Spinal cord (tissue), 10 donors: ENCODE data around the gene TOP3B. TPM values are rescaled to one million over a fixed set of nuclear protein-coding genes. Genes with fewer than 3 reads are reported as not detected.
"Not testable (repeated sequence)": the region's sequence is repeated elsewhere in the genome, so short reads cannot be mapped to it uniquely, and the experiment has no call there.

Experiments
- DNase-seq, 6 donors: peaks; one replicate each; pipeline versions ENCODE4 v3.0.0 to v3.0.0-alpha.2; 2013 to 2015; ENCODE audit warnings: low spot score in 6 of 6, low read depth in 4 of 6
- H3K27ac ChIP-seq: one replicate; pipeline ENCODE4 v1.5.1; 2013; ENCODE audit warnings: low read depth, low read length, control low read depth
- H3K27me3 ChIP-seq: one replicate; pipeline ENCODE4 v1.6.1; 2013; ENCODE audit warnings: low read length; ENCODE audit not compliant: control insufficient read depth, insufficient read depth
- H3K36me3 ChIP-seq: one replicate; pipeline ENCODE4 v1.6.1; 2013; ENCODE audit warnings: low read length; ENCODE audit not compliant: control insufficient read depth, insufficient read depth
- H3K4me1 ChIP-seq: one replicate; pipeline ENCODE4 v1.6.1; 2013; ENCODE audit warnings: low read length; ENCODE audit not compliant: control insufficient read depth, insufficient read depth
- H3K4me3 ChIP-seq: one replicate; pipeline ENCODE4 v1.5.1; 2013; ENCODE audit warnings: low read depth, low read length, control low read depth
- H3K9me3 ChIP-seq: one replicate; pipeline ENCODE4 v1.6.1; 2013; ENCODE audit warnings: low read length; ENCODE audit not compliant: control insufficient read depth, insufficient read depth
- WGBS: methylation state at CpG from one replicate; pipeline ENCODE4 v1.1.5; 2013; ENCODE audit warnings: missing lambda C conversion rate; ENCODE audit not compliant: insufficient coverage; 5-methylcytosine and 5-hydroxymethylcytosine counted together
- polyA plus RNA-seq, 2 donors: library from polyadenylated mRNA; unstranded; fragments of 120-200 nt; gene quantifications; one replicate each; pipeline ENCODE4 v1.2.1, GENCODE V29; 2013; ENCODE audit not compliant: insufficient read length in 2 of 2
- total RNA-seq, 2 donors: library from RNA; depleted of rRNA in 1 of 2; stranded (reverse); fragments of 120-200 nt in 1 of 2; fragments of >200 nt in 1 of 2; gene quantifications; one replicate each; pipeline versions ENCODE4 v1.2.3 to v1.2.4, GENCODE V29; 2013 to 2014
- donor health status: healthy.

Gene TOP3B
- total and polyA plus RNA-seq, 4 donors, result 11.5 to 25.8 (median 21.8) TPM

DNA sequence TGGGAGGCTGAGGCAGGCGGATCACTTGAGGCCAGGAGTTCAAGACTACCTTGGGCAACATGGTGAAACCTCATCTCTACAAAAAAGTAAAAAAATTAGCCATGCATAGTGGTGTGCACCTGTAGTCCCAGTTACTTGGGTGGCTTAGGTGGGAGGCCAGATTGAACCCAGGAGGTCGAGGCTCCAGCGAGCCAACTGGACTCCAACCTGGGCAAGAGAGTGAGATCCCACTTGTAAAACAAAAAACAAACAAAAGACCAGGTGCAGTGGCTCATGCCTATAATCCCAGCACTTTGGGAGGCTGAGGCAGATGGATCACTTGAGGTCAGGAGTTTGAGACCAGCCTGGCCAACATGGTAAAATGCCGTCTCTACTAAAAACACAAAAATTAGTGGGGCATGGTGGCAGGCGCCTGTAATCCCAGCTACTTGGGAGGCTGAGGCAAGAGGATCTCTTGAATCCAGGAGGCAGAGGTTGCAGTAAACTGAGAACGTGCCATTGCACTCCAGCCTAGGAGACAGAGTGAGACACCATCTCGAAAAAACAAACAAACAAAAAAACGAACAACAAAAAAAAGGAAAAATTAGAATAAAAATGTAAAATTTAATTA is 68.4 kb downstream of the TOP3B start:
- H3K27ac ChIP-seq, H3K36me3 ChIP-seq, H3K4me3 ChIP-seq, H3K9me3 ChIP-seq, H3K27me3 ChIP-seq, DNase-seq: not testable (repeated sequence)
- 100% methylated on average over 3 of the region's 8 CpGs for WGBS
- peaks cover 18% of the 10 kb centered on the region for H3K4me1 ChIP-seq

DNA sequence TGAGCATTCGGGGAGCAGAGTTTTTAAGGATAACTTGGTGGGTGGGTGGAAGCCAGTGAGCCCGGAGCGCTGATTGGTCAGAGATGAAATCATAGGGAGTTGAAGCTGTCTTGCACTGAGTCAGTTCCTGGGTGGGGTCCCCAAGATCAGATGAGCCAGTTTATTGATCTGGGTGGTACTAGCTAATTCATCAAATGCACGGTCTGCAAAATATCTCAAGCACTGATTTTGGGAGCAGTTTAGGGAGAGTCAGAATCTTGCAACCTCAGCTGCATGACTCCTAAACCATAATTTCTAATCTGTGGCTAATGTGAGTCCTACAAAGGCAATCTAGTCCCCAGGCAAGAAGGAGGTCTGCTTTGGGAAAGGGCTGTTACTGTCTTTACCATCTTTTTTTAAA is 72.2 kb downstream of the TOP3B start:
- not testable (repeated sequence) for H3K9me3 ChIP-seq, DNase-seq, H3K27ac ChIP-seq, H3K4me3 ChIP-seq, H3K36me3 ChIP-seq, H3K4me1 ChIP-seq, H3K27me3 ChIP-seq
- WGBS, result 100% methylated on average over 2 of the region's 4 CpGs

DNA sequence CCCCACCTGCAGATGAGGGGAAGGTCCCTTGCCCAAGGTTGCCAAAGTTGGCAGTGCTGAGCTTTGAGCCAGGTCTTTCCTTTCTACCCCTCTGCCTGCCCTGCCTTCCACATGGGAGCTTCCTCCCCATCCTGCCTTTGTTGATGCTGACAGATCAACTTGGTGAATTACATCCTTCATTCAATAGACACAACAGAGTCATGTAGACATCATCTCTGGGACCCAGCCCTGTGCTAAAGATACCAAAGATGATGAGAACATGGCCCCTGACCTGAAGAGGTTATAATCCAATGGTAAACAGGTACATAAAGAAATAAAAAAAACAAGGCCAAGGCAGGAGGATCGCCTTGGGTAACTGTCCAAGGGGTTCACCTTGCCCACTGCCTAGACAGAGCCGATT is 72.7 kb downstream of the TOP3B start:
- H3K27ac ChIP-seq, result no peak overlapping the region
- H3K36me3 ChIP-seq, result no peaks in the 10 kb centered on the region
- no peaks in the 10 kb centered on the region for H3K9me3 ChIP-seq
- no peak for DNase-seq
- no peaks in the 10 kb centered on the region for H3K27me3 ChIP-seq
- peaks cover 8% of the 10 kb centered on the region for H3K4me1 ChIP-seq
- no peak overlapping the region for H3K4me3 ChIP-seq
- WGBS, result no CpG with 5 or more reads among the region's 2 CpGs

DNA sequence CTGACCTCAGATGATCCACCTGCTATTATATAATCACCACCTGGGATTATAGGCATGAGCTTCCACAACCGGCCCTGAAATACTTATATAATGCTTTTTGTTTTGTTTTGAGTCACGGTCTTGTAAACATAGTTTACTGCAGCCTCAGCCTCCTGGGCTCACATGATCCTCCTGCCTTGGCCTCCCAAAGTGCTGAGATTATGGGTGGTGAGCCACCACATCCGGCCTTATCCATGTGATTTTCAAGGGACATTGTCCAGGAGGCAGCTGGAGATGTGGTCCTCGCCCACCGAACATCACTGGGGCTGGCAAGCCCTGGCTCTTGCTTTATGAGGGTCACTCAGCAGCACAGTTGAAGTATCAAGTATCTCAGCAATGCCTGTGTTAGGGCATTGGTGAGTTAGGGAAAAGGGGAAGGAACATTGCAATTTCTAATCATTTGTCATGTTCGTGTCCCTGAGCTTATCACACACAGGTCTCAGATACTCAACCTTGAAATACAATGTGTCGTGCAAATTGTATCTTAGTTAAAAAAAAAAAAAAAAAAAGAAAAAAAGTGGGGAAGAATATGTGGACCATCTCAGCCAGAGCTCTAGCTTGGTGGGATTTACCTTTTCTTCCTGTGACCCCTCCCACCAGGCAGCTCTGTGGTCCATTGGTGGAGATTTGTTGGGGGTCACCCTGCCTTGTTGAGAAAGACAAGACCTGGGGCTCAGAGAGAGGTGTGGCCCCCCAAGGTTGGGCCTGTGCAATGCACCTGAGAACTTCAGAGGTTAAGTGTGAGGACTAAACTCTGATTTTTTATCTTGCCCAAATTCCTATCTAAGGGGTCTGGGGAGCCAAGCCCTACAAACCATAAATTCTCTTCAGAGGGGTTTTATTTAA is 74.7 kb downstream of the TOP3B start:
- no peaks in the 10 kb centered on the region for H3K36me3 ChIP-seq
- DNase-seq, result no peak
- peaks cover 8% of the 10 kb centered on the region for H3K4me1 ChIP-seq
- H3K9me3 ChIP-seq, result no peaks in the 10 kb centered on the region
- WGBS, result 92% methylated on average over 2 of the region's 7 CpGs
- no peaks in the 10 kb centered on the region for H3K27me3 ChIP-seq
- H3K4me3 ChIP-seq, result no peak overlapping the region
- no peak overlapping the region for H3K27ac ChIP-seq

Other genes with a start within 250 kb of the TOP3B start
- 10 to 100 TPM; 12.9 to 16.0 TPM for gene YPEL1, start 247.0 kb downstream of the TOP3B start, total RNA-seq
- 10 to 100 TPM; 18.1 to 20.6 TPM for gene YPEL1, start 247.0 kb downstream of the TOP3B start, polyA plus RNA-seq
- 100 to 1,000 TPM in 1 of 2 donors, 10 to 100 TPM in 1; 87.7 to 133 TPM for gene MAPK1, start 115.1 kb downstream of the TOP3B start, total RNA-seq
- gene MAPK1, start 115.1 kb downstream of the TOP3B start, polyA plus RNA-seq, result 100 to 1,000 TPM; 138 to 183 TPM
- gene PPM1F, start 29.9 kb downstream of the TOP3B start, total RNA-seq, result 10 to 100 TPM; 22.6 to 34.9 TPM
- gene PPM1F, start 29.9 kb downstream of the TOP3B start, polyA plus RNA-seq, result 10 to 100 TPM; 29.1 to 31.4 TPM